Thyroid gland (tissue), 4 donors: ENCODE measurements around the gene CDC16. TPM values are rescaled to one million over a fixed set of nuclear protein-coding genes. Genes with fewer than 3 reads are reported as not detected.

Experiments used
- DNase-seq, 2 donors: peaks; one replicate each; pipeline ENCODE4 v3.0.0-alpha.2; 2019
- H3K27ac ChIP-seq, 3 donors: fragments of 200-600 bp; sonication (generic); 1 replicate in 2 of 3; 2 replicates in 1 of 3; pipeline ENCODE4 v1.5.1; 2016 to 2019; ENCODE audit warnings: mild to moderate bottlenecking in 1 of 3, moderate library complexity in 1 of 3
- H3K27me3 ChIP-seq: fragments of 200-600 bp; sonication (generic); one replicate; pipeline ENCODE4 v1.5.1; 2019
- H3K36me3 ChIP-seq, 2 donors: fragments of 200-600 bp; sonication (generic); one replicate each; pipeline ENCODE4 v1.5.1; 2016 to 2019
- H3K4me1 ChIP-seq, 2 donors: fragments of 200-600 bp; sonication (generic); one replicate each; pipeline ENCODE4 v1.5.1; 2017 to 2019
- H3K4me3 ChIP-seq, 3 donors: fragments of 200-600 bp; sonication (generic); replicated peaks in 1 of 3; 1 replicate in 2 of 3; 2 replicates in 1 of 3; pipeline ENCODE4 v1.5.1; 2016; ENCODE audit warnings: mild to moderate bottlenecking in 1 of 3
- H3K9me3 ChIP-seq: fragments of 200-600 bp; sonication (generic); one replicate; pipeline ENCODE4 v1.5.1; 2017
- CTCF ChIP-seq, 6 experiments: fragments of 200-600 bp in 3 of 6; fragments of 450-650 bp in 3 of 6; sonication (generic) in 3 of 6; IDR thresholded peaks; one replicate each; pipeline ENCODE4 v1.5.1; 2016 to 2019; ENCODE audit warnings: antibody characterized with exemption in 6 of 6, mild to moderate bottlenecking in 2 of 6, inconsistent platforms in 1 of 6, moderate library complexity in 1 of 6
- POLR2A ChIP-seq, 2 donors: fragments of 450-650 bp; IDR thresholded peaks; one replicate each; pipeline ENCODE4 v1.6.1; 2017; ENCODE audit warnings: antibody characterized with exemption in 2 of 2, mild to moderate bottlenecking in 2 of 2, moderate library complexity in 1 of 2
- WGBS, 2 donors: methylation state at CpG; one replicate each; pipeline ENCODE4 v1.1.5; 2017; 5-methylcytosine and 5-hydroxymethylcytosine counted together
- intact Hi-C: fragments of 100-400 bp; cut with DNase I; formaldehyde crosslinking; loops from one replicate; pipeline ENCODE4 v1.15.1; 2023
- total RNA-seq, 4 donors: library from RNA; depleted of rRNA; stranded (reverse); fragments of >200 nt; gene quantifications; one replicate each; pipeline ENCODE4 v1.2.3, GENCODE V29; 2016

The CDC16 gene
- total RNA-seq, 4 donors from 2014 or later = 43.9 to 63.5 (median 55.5) TPM

GRCh38 chr13:114296448-114296847 is 61.8 kb downstream of the CDC16 start:
- peaks cover 14 to 33% of the 10 kb centered on the region in 2 donors for H3K36me3 ChIP-seq
- no peaks in the 10 kb centered on the region for H3K4me1 ChIP-seq
- H3K9me3 ChIP-seq = no peaks in the 10 kb centered on the region
- intact Hi-C loops = no loop called here
- no peaks in the 10 kb centered on the region for H3K27me3 ChIP-seq
- H3K27ac ChIP-seq = no peak overlapping the region
- H3K4me3 ChIP-seq = no peak overlapping the region
- no peak for TF ChIP-seq CTCF (IDR thresholded peaks at IDR 0.05)
- no peak for TF ChIP-seq POLR2A (IDR thresholded peaks at IDR 0.05)
- DNase-seq = no peak
- WGBS, 2 donors = 93 to 94% methylated on average over 10 of the region's 10 CpGs

- Histone ChIP-seq H3K9me3 (no peaks in the 10 kb centered on the region), H3K4me1 (no peaks in the 10 kb centered on the region), H3K36me3 (peaks cover 16 to 32% of the 10 kb centered on the region in 2 donors), H3K4me3 (no peak overlapping the region), H3K27ac (no peak overlapping the region), H3K27me3 (no peaks in the 10 kb centered on the region)
- WGBS, 2 donors = 91 to 92% methylated on average over 5 of the region's 5 CpGs
- TF ChIP-seq CTCF (IDR thresholded peaks at IDR 0.05) = no peak
- no peak for TF ChIP-seq POLR2A (IDR thresholded peaks at IDR 0.05)
- DNase-seq = no peak
- intact Hi-C loops = no loop called here
Observed at GRCh38 chr13:114296902-114297301, 62.2 kb downstream of the CDC16 start.

- Histone ChIP-seq H3K27ac (no peak overlapping the region), H3K36me3 (peaks cover 32 to 42% of the 10 kb centered on the region in 2 donors), H3K9me3 (no peaks in the 10 kb centered on the region), H3K27me3 (no peaks in the 10 kb centered on the region), H3K4me1 (no peaks in the 10 kb centered on the region), H3K4me3 (no peak overlapping the region)
- intact Hi-C loops = no loop called here
- no peak for DNase-seq
- no peak for TF ChIP-seq CTCF (IDR thresholded peaks at IDR 0.05)
- no peak for TF ChIP-seq POLR2A (IDR thresholded peaks at IDR 0.05)
- WGBS, 2 donors = 90% methylated on average over 12 of the region's 12 CpGs
Observed at GRCh38 chr13:114298866-114299265, 64.2 kb downstream of the CDC16 start.

GRCh38 chr13:114299604-114300305 is 65.1 kb downstream of the CDC16 start:
- no peak overlapping the region for H3K4me3 ChIP-seq
- H3K9me3 ChIP-seq = no peaks in the 10 kb centered on the region
- H3K27ac ChIP-seq = no peak overlapping the region
- no peak for DNase-seq
- intact Hi-C loops = no loop called here
- H3K27me3 ChIP-seq = no peaks in the 10 kb centered on the region
- WGBS, 2 donors = 96% methylated on average over 12 of the region's 12 CpGs
- no peaks in the 10 kb centered on the region for H3K4me1 ChIP-seq
- H3K36me3 ChIP-seq = peaks cover 40 to 46% of the 10 kb centered on the region in 2 donors
- no peak for TF ChIP-seq POLR2A (IDR thresholded peaks at IDR 0.05)
- TF ChIP-seq CTCF (IDR thresholded peaks at IDR 0.05) = no peak

GRCh38 chr13:114303700-114304327 is 69.1 kb downstream of the CDC16 start:
- Histone ChIP-seq H3K36me3 (peaks cover 34 to 51% of the 10 kb centered on the region in 2 donors), H3K9me3 (no peaks in the 10 kb centered on the region), H3K4me3 (no peak overlapping the region), H3K27me3 (no peaks in the 10 kb centered on the region), H3K27ac (no peak overlapping the region), H3K4me1 (no peaks in the 10 kb centered on the region)
- TF ChIP-seq CTCF (IDR thresholded peaks at IDR 0.05) (no peak), POLR2A (IDR thresholded peaks at IDR 0.05) (no peak)
- DNase-seq = no peak
- 96% methylated on average over 11 of the region's 11 CpGs for WGBS, 2 donors
- intact Hi-C loops = no loop called here
